Lung (tissue), 12 donors: Measurements from ENCODE around the gene TMEM126A. TPM values are rescaled to one million over a fixed set of nuclear protein-coding genes. Genes with fewer than 3 reads are reported as not detected.
"Not testable (repeated sequence)": the region's sequence is repeated elsewhere in the genome, so short reads cannot be mapped to it uniquely, and the experiment has no call there.

Source experiments
- ATAC-seq: fragments of 200-7000 bp; cut with Tn5 transposase; one replicate; pipeline ENCODE4 v1.9.1; 2020; ENCODE audit warnings: moderate number of reproducible peaks; ENCODE audit not compliant: insufficient read depth, low FRiP score
- DNase-seq, 3 donors: peaks; one replicate each; pipeline ENCODE4 v3.0.0-alpha.2; 2013 to 2017
- H3K27ac ChIP-seq, 2 donors: one replicate each; pipeline ENCODE4 v1.5.1; 2013; ENCODE audit warnings: mild to moderate bottlenecking in 2 of 2, moderate library complexity in 2 of 2, control low read depth in 1 of 2, inconsistent platforms in 1 of 2, low read depth in 1 of 2, low read length in 1 of 2
- H3K27me3 ChIP-seq, 3 donors: one replicate each; pipeline ENCODE4 v1.5.1; 2013; ENCODE audit warnings: low read length in 2 of 3; ENCODE audit not compliant: control insufficient read depth in 3 of 3, insufficient read depth in 3 of 3
- H3K36me3 ChIP-seq, 4 donors: one replicate each; pipeline ENCODE4 v1.5.1; 2013; ENCODE audit warnings: low read length in 4 of 4, mild to moderate bottlenecking in 1 of 4, moderate library complexity in 1 of 4; ENCODE audit not compliant: control insufficient read depth in 4 of 4, insufficient read depth in 4 of 4
- H3K4me1 ChIP-seq, 5 donors: one replicate each; pipeline ENCODE4 v1.5.1; 2013; ENCODE audit warnings: low read length in 5 of 5, mild to moderate bottlenecking in 2 of 5, moderate library complexity in 1 of 5; ENCODE audit not compliant: control insufficient read depth in 5 of 5, insufficient read depth in 5 of 5
- H3K4me3 ChIP-seq: one replicate; pipeline ENCODE4 v1.5.1; 2013; ENCODE audit warnings: mild to moderate bottlenecking, control low read depth, moderate library complexity
- H3K9ac ChIP-seq, 2 donors: one replicate each; pipeline ENCODE4 v1.5.1; 2013; ENCODE audit warnings: low read length in 2 of 2, control low read depth in 1 of 2; ENCODE audit not compliant: insufficient read depth in 1 of 2
- H3K9me3 ChIP-seq, 4 donors: one replicate each; pipeline ENCODE4 v1.5.1; 2013; ENCODE audit warnings: low read length in 3 of 4, mild to moderate bottlenecking in 1 of 4, moderate library complexity in 1 of 4; ENCODE audit not compliant: control insufficient read depth in 4 of 4, insufficient read depth in 3 of 4
- WGBS, 2 donors: extraction: QIAGEN DNeasy Blood & Tissue Kit; methylation state at CpG; one replicate each; pipeline ENCODE4 v1.1.7; 2013; 5-methylcytosine and 5-hydroxymethylcytosine counted together
- polyA plus RNA-seq, 2 donors: library from polyadenylated mRNA; stranded (reverse); fragments of 200-250 nt; gene quantifications; one replicate each; pipeline ENCODE4 v1.2.1, GENCODE V29; 2013
- total RNA-seq, 2 donors: library from RNA; depleted of rRNA in 1 of 2; stranded (reverse); fragments of >200 nt in 1 of 2; gene quantifications; one replicate each; pipeline ENCODE4 v1.2.1, GENCODE V29; 2014 to 2021
- TF ChIP-seq, protein P1 (sequence below): IDR thresholded peaks from 2 replicates; pipeline ENCODE4 v1.5.1; 2012; ENCODE audit warnings: mild to moderate bottlenecking; ENCODE audit errors: control extremely low read depth, extremely low read depth
- donor health status: control.
- donor health status: control.
- donor health status: Bipolar disorder and iron deficiency.
- donor health status: healthy.
- donor health status: DM: yes; HTN: yes; CAD: no.

Gene TMEM126A
- total and polyA plus RNA-seq, 4 donors, result 17.1 to 75.4 (median 35.2) TPM

DNA sequence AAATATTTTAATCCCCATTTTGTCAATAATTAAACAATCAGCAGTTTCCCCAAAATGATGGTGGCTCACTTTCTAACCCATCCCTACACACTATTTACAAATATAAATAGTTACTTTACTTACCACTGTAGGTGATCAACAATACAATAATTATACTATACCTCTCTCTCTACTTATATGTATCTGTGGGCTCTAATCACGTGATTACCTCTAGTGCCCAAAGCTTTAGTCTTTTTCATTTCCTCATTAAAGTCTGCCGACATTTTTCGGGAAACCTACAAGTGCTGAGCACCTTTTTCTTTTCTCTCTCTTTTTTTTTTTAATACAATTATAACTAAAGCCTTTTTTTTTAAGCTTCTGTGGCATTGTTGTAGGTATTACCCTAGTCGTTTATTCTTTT, 44.5 kb upstream of the TMEM126A start:
- no peaks in the 10 kb centered on the region for H3K9me3 ChIP-seq
- TF ChIP-seq, protein P1, sequence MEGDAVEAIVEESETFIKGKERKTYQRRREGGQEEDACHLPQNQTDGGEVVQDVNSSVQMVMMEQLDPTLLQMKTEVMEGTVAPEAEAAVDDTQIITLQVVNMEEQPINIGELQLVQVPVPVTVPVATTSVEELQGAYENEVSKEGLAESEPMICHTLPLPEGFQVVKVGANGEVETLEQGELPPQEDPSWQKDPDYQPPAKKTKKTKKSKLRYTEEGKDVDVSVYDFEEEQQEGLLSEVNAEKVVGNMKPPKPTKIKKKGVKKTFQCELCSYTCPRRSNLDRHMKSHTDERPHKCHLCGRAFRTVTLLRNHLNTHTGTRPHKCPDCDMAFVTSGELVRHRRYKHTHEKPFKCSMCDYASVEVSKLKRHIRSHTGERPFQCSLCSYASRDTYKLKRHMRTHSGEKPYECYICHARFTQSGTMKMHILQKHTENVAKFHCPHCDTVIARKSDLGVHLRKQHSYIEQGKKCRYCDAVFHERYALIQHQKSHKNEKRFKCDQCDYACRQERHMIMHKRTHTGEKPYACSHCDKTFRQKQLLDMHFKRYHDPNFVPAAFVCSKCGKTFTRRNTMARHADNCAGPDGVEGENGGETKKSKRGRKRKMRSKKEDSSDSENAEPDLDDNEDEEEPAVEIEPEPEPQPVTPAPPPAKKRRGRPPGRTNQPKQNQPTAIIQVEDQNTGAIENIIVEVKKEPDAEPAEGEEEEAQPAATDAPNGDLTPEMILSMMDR, result no peak
- no peak overlapping the region for H3K27ac ChIP-seq
- 89 to 90% methylated on average over 4 of the region's 4 CpGs for WGBS, 2 donors
- H3K27me3 ChIP-seq, result no peaks in the 10 kb centered on the region
- H3K4me1 ChIP-seq, result no peaks in the 10 kb centered on the region
- no peaks in the 10 kb centered on the region for H3K36me3 ChIP-seq
- ATAC-seq (no peak), DNase-seq (no peak)
- H3K9ac ChIP-seq, result no peak overlapping the region
- H3K4me3 ChIP-seq, result no peak overlapping the region

DNA sequence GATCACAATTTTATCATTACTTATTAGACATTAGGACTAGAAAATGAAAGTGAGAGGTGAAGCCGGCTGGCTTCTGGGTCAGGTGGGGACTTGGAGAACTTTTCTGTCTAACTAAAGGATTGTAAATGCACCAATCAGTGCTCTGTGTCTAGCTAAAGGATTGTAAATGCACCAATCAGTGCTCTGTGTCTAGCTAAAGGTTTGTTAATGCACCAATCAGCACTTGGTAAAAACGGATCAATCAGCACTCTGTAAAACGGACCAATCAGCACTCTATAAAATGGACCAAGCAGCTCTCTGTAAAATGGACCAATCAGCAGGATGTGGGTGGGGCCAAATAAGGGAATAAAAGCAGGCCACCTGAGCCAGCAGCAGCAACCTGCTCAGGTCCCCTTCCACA, 41.5 kb upstream of the TMEM126A start:
- H3K4me3 ChIP-seq, H3K36me3 ChIP-seq, H3K4me1 ChIP-seq, H3K27ac ChIP-seq, H3K9me3 ChIP-seq, H3K9ac ChIP-seq, H3K27me3 ChIP-seq, ATAC-seq, DNase-seq: not testable (repeated sequence)
- 96 to 97% methylated on average over 3 of the region's 3 CpGs for WGBS, 2 donors

DNA sequence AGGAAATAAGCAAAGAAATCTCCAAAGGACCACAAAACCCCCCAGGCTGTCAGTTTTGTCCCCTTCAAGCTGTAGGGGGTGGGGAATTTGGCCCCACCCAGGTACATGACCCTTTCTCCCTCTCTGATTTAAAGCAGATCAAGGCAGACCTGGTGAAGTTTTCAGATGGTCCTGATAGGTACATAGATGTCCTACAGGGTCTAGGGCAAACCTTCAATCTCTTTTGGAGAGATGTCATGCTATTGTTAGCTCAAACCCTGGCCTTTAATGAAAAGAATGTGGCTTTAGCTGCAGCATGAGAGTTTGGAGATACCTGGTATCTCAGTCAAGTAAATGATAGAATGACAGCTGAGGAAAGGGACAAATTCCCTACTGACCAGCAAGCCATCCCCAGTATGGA, 39.1 kb upstream of the TMEM126A start:
- H3K4me1 ChIP-seq, H3K27ac ChIP-seq, H3K9me3 ChIP-seq, DNase-seq, H3K9ac ChIP-seq, H3K27me3 ChIP-seq, ATAC-seq, H3K4me3 ChIP-seq, H3K36me3 ChIP-seq: not testable (repeated sequence)

DNA sequence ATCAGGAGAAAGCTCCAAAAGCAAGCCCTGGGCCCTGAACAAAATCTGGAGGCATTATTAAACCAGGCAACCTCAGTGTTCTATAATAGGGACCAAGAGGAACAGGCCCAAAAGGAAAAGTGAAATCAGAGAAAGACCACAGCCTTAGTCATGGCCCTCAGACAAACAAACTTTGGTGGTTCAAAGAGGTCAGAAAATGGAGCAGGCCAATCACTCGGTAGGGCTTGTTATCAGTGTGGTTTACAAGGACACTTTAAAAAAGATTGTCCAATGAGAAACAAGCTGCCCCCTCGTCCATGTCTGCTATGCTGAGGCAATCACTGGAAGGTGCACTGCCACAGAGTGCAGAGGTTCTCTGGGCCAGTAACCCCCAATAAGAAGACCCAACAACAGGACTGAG, 38.5 kb upstream of the TMEM126A start:
- H3K4me1 ChIP-seq, H3K36me3 ChIP-seq, H3K27me3 ChIP-seq, H3K9ac ChIP-seq, H3K4me3 ChIP-seq, ATAC-seq, H3K9me3 ChIP-seq, DNase-seq, H3K27ac ChIP-seq: not testable (repeated sequence)
- 61 to 86% methylated on average over 2 of the region's 2 CpGs for WGBS, 2 donors

DNA sequence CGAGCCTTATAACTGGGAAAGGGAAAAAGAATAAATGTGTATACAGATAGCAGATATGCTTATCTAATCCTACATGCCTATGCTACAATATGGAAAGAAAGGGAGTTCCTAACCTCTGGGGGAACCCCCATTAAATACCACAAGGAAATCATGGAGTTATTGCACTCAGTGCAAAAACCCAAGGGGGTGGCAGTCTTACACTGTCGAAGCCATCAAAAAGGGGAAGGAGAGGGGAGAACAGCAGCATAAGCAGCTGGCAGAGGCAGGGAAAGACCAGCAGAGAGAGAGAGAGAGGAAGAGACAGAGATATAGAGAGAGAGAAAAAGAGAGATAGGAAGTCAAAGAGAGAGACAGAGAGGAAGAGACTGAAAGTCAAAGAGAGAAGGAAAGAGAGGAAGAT, 36.1 kb upstream of the TMEM126A start:
- H3K36me3 ChIP-seq, ATAC-seq, H3K9me3 ChIP-seq, H3K4me3 ChIP-seq, H3K27ac ChIP-seq, H3K9ac ChIP-seq, H3K27me3 ChIP-seq, DNase-seq, H3K4me1 ChIP-seq: not testable (repeated sequence)
- WGBS, 2 donors, result 43 to 53% methylated on average over 2 of the region's 2 CpGs
